GM12878 (cell line): Measurements from ENCODE around the gene HTRA3. TPM values are rescaled to one million over a fixed set of nuclear protein-coding genes. Genes with fewer than 3 reads are reported as not detected.

ENCODE experiments used
- ATAC-seq: fragments of 200-7000 bp; cut with Tn5 transposase; 3 replicates; pipeline ENCODE4 v1.9.1; 2020; ENCODE audit warnings: mild to moderate bottlenecking, moderate library complexity
- BruUV-seq: library from RNA; stranded (reverse); fragments of 400-500 nt; replicated peaks from 2 replicates; lab custom pipeline; 2021; lab: Mats Ljungman, UMichigan
- CTCF ChIA-PET: fragments of 300-600 bp; sonication (Branson Sonifier 250); formaldehyde crosslinking; extraction: SDS; loops from one replicate; lab custom pipeline; 2021; ENCODE audit warnings: inconsistent platforms; lab: Yijun Ruan, JAX
- POLR2A ChIA-PET: fragments of 350-600 bp; formaldehyde crosslinking; extraction: SDS; loops from one replicate; lab custom pipeline; 2021; ENCODE audit warnings: inconsistent platforms; lab: Charles Lee
- RAD21 ChIA-PET: fragments of 300-600 bp; sonication (Branson Sonifier 250); formaldehyde crosslinking; loops from one replicate; lab custom pipeline; 2023; ENCODE audit warnings: antibody characterized with exemption; ENCODE audit not compliant: unreplicated experiment; lab: Charles Lee
- SMC1A ChIA-PET: fragments of 300-600 bp; sonication (Branson Sonifier 250); formaldehyde crosslinking; loops from one replicate; lab custom pipeline; 2023; ENCODE audit not compliant: unreplicated experiment, uncharacterized antibody; lab: Charles Lee
- DNase-seq: peaks from one replicate; pipeline ENCODE4 v3.0.0-alpha.2; 2011; ENCODE audit warnings: low read depth, low spot score
- FAIRE-seq: peaks from 3 replicates; lab custom pipeline; 2011; peaks lifted over from hg19 to GRCh38; lab: Jason Lieb, UNC
- H2AFZ ChIP-seq: 2 replicates; pipeline ENCODE4 v1.6.0; 2011; ENCODE audit warnings: low read depth, low read length, control low read depth; ENCODE audit not compliant: control insufficient read depth
- H3K27ac ChIP-seq: 2 replicates; pipeline ENCODE4 v1.5.1; 2011; ENCODE audit warnings: control low read depth; ENCODE audit not compliant: control insufficient read depth, insufficient read depth
- H3K27me3 ChIP-seq, 2 experiments: replicated peaks in 1 of 2; 2 replicates each; pipeline versions ENCODE4 v1.6.0 to v1.6.1; 2011; ENCODE audit warnings: low read length in 1 of 2; ENCODE audit not compliant: control insufficient read depth in 2 of 2, insufficient read depth in 2 of 2
- H3K36me3 ChIP-seq, 2 experiments: 2 replicates each; pipeline ENCODE4 v1.5.1; 2011; ENCODE audit warnings: low read length in 1 of 2; ENCODE audit not compliant: control insufficient read depth in 2 of 2, insufficient read depth in 2 of 2
- H3K4me1 ChIP-seq: 2 replicates; pipeline ENCODE4 v1.6.1; 2011; ENCODE audit warnings: mild to moderate bottlenecking, low read length, moderate library complexity, mixed read lengths; ENCODE audit not compliant: control insufficient read depth, insufficient read depth
- H3K4me2 ChIP-seq: 2 replicates; pipeline ENCODE4 v1.6.0; 2011; ENCODE audit warnings: control low read depth; ENCODE audit not compliant: control insufficient read depth, insufficient read depth
- H3K4me3 ChIP-seq: fragments of 200-600 bp; sonication (generic); 2 replicates; pipeline ENCODE4 v1.5.1; 2016
- H3K79me2 ChIP-seq: 2 replicates; pipeline ENCODE4 v1.6.0; 2011; ENCODE audit warnings: low read length; ENCODE audit not compliant: control insufficient read depth, insufficient read depth
- H3K9ac ChIP-seq: 2 replicates; pipeline ENCODE4 v1.8.0; 2011; ENCODE audit warnings: low read length, control low read depth, mixed read lengths; ENCODE audit not compliant: control insufficient read depth, insufficient read depth
- H3K9me3 ChIP-seq: replicated peaks from 3 replicates; pipeline ENCODE4 v1.5.1; 2011; ENCODE audit warnings: mild to moderate bottlenecking, low read length; ENCODE audit not compliant: control insufficient read depth, insufficient read depth
- H4K20me1 ChIP-seq: 2 replicates; pipeline ENCODE4 v1.6.0; 2011; ENCODE audit not compliant: control insufficient read depth, insufficient read depth
- BRCA1 ChIP-seq: IDR thresholded peaks from 2 replicates; pipeline ENCODE4 v1.6.1; 2011; ENCODE audit warnings: low read depth, low read length, improper control_type of control experiment
- CHD4 ChIP-seq: fragments of 200-600 bp; sonication (generic); IDR thresholded peaks from 2 replicates; pipeline ENCODE4 v1.6.1; 2016; ENCODE audit warnings: mild to moderate bottlenecking
- CREM ChIP-seq: IDR thresholded peaks from 2 replicates; pipeline ENCODE4 v1.6.1; 2014; ENCODE audit warnings: antibody characterized with exemption, low read depth
- CUX1 ChIP-seq: IDR thresholded peaks from 2 replicates; pipeline ENCODE4 v1.6.1; 2012; ENCODE audit warnings: improper control_type of control experiment, low read depth, low read length; ENCODE audit not compliant: insufficient replicate concordance
- EP300 ChIP-seq, 2 experiments: fragments of 150-350 bp in 1 of 2; IDR thresholded peaks; 2 replicates each; pipeline ENCODE4 v1.6.1; 2011 to 2012; ENCODE audit warnings: low read depth in 2 of 2, low read length in 2 of 2, borderline replicate concordance in 1 of 2, improper control_type of control experiment in 1 of 2, inconsistent platforms in 1 of 2; ENCODE audit not compliant: control insufficient read depth in 1 of 2
- FOXK2 ChIP-seq: fragments of 450-650 bp; IDR thresholded peaks from 2 replicates; pipeline ENCODE4 v1.6.1; 2017; ENCODE audit warnings: mild to moderate bottlenecking, moderate library complexity
- MLLT1 ChIP-seq: fragments of 450-650 bp; IDR thresholded peaks from 2 replicates; pipeline ENCODE4 v1.6.1; 2016; ENCODE audit warnings: mild to moderate bottlenecking
- NR2F1 ChIP-seq: fragments of 450-650 bp; conservative IDR thresholded peaks from 2 replicates; pipeline ENCODE4 v1.6.1; 2017; ENCODE audit warnings: mild to moderate bottlenecking
- PAX8 ChIP-seq: fragments of 450-650 bp; IDR thresholded peaks from 2 replicates; pipeline ENCODE4 v1.6.1; 2017; ENCODE audit warnings: mild to moderate bottlenecking, moderate library complexity
- RB1 ChIP-seq: fragments of 450-650 bp; formaldehyde crosslinking; IDR thresholded peaks from 2 replicates; pipeline ENCODE4 v1.6.1; 2017; ENCODE audit warnings: mild to moderate bottlenecking, borderline replicate concordance
- SMAD1 ChIP-seq: fragments of 450-650 bp; IDR thresholded peaks from 2 replicates; pipeline ENCODE4 v1.6.1; 2018; ENCODE audit warnings: mild to moderate bottlenecking, low read depth; ENCODE audit not compliant: partially characterized antibody
- SPI1 ChIP-seq: IDR thresholded peaks from 2 replicates; pipeline ENCODE4 v1.6.1; 2011; ENCODE audit warnings: low read depth, mild to moderate bottlenecking, low read length, moderate library complexity, borderline replicate concordance; ENCODE audit not compliant: insufficient read depth
- TCF7 ChIP-seq: IDR thresholded peaks from 2 replicates; pipeline ENCODE4 v1.6.1; 2014; ENCODE audit warnings: antibody characterized with exemption, borderline replicate concordance
- ZBTB4 ChIP-seq: fragments of 450-650 bp; formaldehyde crosslinking; IDR thresholded peaks from 2 replicates; pipeline ENCODE4 v1.4.0; 2022; ENCODE audit warnings: mild to moderate bottlenecking, moderate library complexity
- ZNF207 ChIP-seq: fragments of 450-650 bp; IDR thresholded peaks from 2 replicates; pipeline ENCODE4 v1.6.1; 2014; ENCODE audit warnings: antibody characterized with exemption, mild to moderate bottlenecking, borderline replicate concordance
- WGBS: methylation state at CpG from one replicate; pipeline ENCODE4 v1.1.6; 2016; ENCODE audit warnings: low lambda C conversion rate; ENCODE audit not compliant: insufficient replicate concordance, insufficient coverage; ENCODE audit errors: missing lambda C conversion rate; 5-methylcytosine and 5-hydroxymethylcytosine counted together
- in situ Hi-C: fragments of 300-500 bp; cut with MboI; formaldehyde crosslinking; loops from 9 replicates; pipeline ENCODE4 v1.14.3; 2018; ENCODE audit warnings: mixed read lengths
- intact Hi-C: fragments of 100-400 bp; cut with micrococcal nuclease; formaldehyde crosslinking; loops from one replicate; pipeline ENCODE4 v1.14.2; 2022; ENCODE audit not compliant: unreplicated experiment
- polyA plus RNA-seq, 11 experiments: library from polyadenylated mRNA; depleted of rRNA in 4 of 11; unstranded in 6 of 11; stranded (reverse) in 5 of 11; fragments of >200 nt; fragmentation: Nextera tagmentation in 4 of 11; fragmentation: Illumina TruSeq in 1 of 11; extraction: Ambion mirVana in 4 of 11; extraction: Trizol in 1 of 11; gene quantifications; 1 replicate in 1 of 11; 2 replicates in 10 of 11; pipeline versions ENCODE4 v1.2.1 to v1.2.3, GENCODE V29; 2011 to 2016; ENCODE audit warnings: inconsistent platforms in 2 of 11, missing spikeins in 2 of 11, low read depth in 1 of 11
- total RNA-seq, 4 experiments: library from RNA; depleted of rRNA in 3 of 4; stranded (reverse); fragments of >200 nt in 3 of 4; fragmentation: Illumina TruSeq in 1 of 4; extraction: Trizol in 1 of 4; gene quantifications; 2 replicates each; pipeline versions ENCODE4 v1.2.1 to v1.2.3, GENCODE V29; 2013 to 2021

The HTRA3 gene
- total and polyA plus RNA-seq, 10 of the 15 experiments (the other 5 are each of a cell fraction or from before 2014, with no cell fraction given), result 0.04 to 1.2 (median 0.08) TPM; not detected in 7

- Histone ChIP-seq H3K27me3 (peaks cover 0 to 2% of the 10 kb centered on the region in 2 experiments; a peak in 2 of 4 replicates), H3K4me1 (no peaks in the 10 kb centered on the region)
- DNase-seq, result no peak
- TF ChIP-seq CUX1 (no peak), SPI1 (no peak), CREM (no peak), NR2F1 (no peak), MLLT1 (no peak), ZNF207 (no peak), EP300 (IDR thresholded peaks at IDR 0.05; ENCODE audit: borderline replicate concordance in 1 of 2, control insufficient read depth in 1 of 2, low read depth in 2 of 2, low read length in 2 of 2) (no peak), PAX8 (no peak), TCF7 (no peak), ZBTB4 (no peak), FOXK2 (no peak), CHD4 (no peak), BRCA1 (no peak), RB1 (no peak), SMAD1 (no peak)
- TF ChIP-seq, all 136 proteins: peak for 0
- ChIA-PET POLR2A (no interaction called here), SMC1A (no interaction called here), RAD21 (no interaction called here), CTCF (no interaction called here)
- ATAC-seq (no peak), FAIRE-seq (no peak)
- H4K20me1 ChIP-seq, result no peaks in the 10 kb centered on the region
- no peak overlapping the region for H3K4me3 ChIP-seq
- H3K36me3 ChIP-seq, result no peaks in the 10 kb centered on the region
- no peak overlapping the region for H3K4me2 ChIP-seq
- H3K9ac ChIP-seq, result no peak overlapping the region
- intact Hi-C loops (no loop called here), in situ Hi-C loops (no loop called here)
- H2AFZ ChIP-seq, result no peak overlapping the region
- 29% methylated on average over 8 of the region's 8 CpGs for WGBS
- BruUV-seq, result no TSS peak
- no peaks in the 10 kb centered on the region for H3K79me2 ChIP-seq
- H3K9me3 ChIP-seq, result no peaks in the 10 kb centered on the region; the same call in 2 of the 3 replicates
- H3K27ac ChIP-seq, result no peak overlapping the region
These were observed 82.4 kb downstream of the HTRA3 start for GRCh38 chr4:8351931-8352367.
